Loucy (cell line): ENCODE measurements around the gene TRMU.

Experiments used
- H2AFZ ChIP-seq: fragments of 200-600 bp; sonication (generic); 2 replicates; pipeline ENCODE4 v1.6.0; 2016; ENCODE audit warnings: antibody characterized with exemption, mild to moderate bottlenecking, low read length, moderate library complexity
- H3F3A ChIP-seq: fragments of 200-600 bp; 2 replicates; pipeline ENCODE4 v1.6.0; 2016; ENCODE audit warnings: antibody characterized with exemption, low read depth, mild to moderate bottlenecking
- H3K27me3 ChIP-seq: fragments of 200-600 bp; sonication (generic); 2 replicates; pipeline ENCODE4 v1.6.1; 2014; ENCODE audit warnings: low read length, mild to moderate bottlenecking; ENCODE audit not compliant: insufficient read depth, poor library complexity, severe bottlenecking
- H3K36me3 ChIP-seq: fragments of 200-600 bp; sonication (generic); 2 replicates; pipeline ENCODE4 v1.6.1; 2016; ENCODE audit warnings: low read length; ENCODE audit not compliant: insufficient read depth
- H3K4me1 ChIP-seq: fragments of 200-600 bp; sonication (generic); 2 replicates; pipeline ENCODE4 v1.5.1; 2014; ENCODE audit warnings: low read length, mild to moderate bottlenecking; ENCODE audit not compliant: insufficient read depth, poor library complexity, severe bottlenecking
- H3K4me2 ChIP-seq: fragments of 200-600 bp; sonication (generic); 2 replicates; pipeline ENCODE4 v1.6.0; 2014; ENCODE audit warnings: antibody characterized with exemption, low read length, low read depth, mild to moderate bottlenecking; ENCODE audit not compliant: poor library complexity, severe bottlenecking
- H3K4me3 ChIP-seq: fragments of 200-600 bp; sonication (generic); 2 replicates; pipeline ENCODE4 v1.5.1; 2014; ENCODE audit warnings: low read length, mild to moderate bottlenecking, mixed read lengths; ENCODE audit not compliant: poor library complexity, severe bottlenecking
- H3K79me2 ChIP-seq: fragments of 200-600 bp; sonication (generic); 2 replicates; pipeline ENCODE4 v1.6.1; 2014; ENCODE audit warnings: low read length; ENCODE audit not compliant: insufficient read depth
- H3K9ac ChIP-seq: fragments of 200-600 bp; sonication (generic); 2 replicates; pipeline ENCODE4 v1.6.0; 2014; ENCODE audit warnings: mild to moderate bottlenecking, low read depth, low read length, moderate library complexity; ENCODE audit not compliant: poor library complexity, severe bottlenecking
- H3K9me2 ChIP-seq: fragments of 200-600 bp; sonication (generic); replicated peaks from 2 replicates; pipeline ENCODE4 v1.6.1; 2016; ENCODE audit warnings: low read depth, low read length, mixed read lengths
- H3K9me3 ChIP-seq: fragments of 200-600 bp; sonication (generic); 2 replicates; pipeline ENCODE4 v1.6.1; 2014; ENCODE audit warnings: mild to moderate bottlenecking, antibody characterized with exemption, low read length, low read depth; ENCODE audit not compliant: insufficient read depth
- H4K20me1 ChIP-seq: fragments of 200-600 bp; sonication (generic); 2 replicates; pipeline ENCODE4 v1.6.0; 2014; ENCODE audit warnings: antibody characterized with exemption, low read length, mild to moderate bottlenecking; ENCODE audit not compliant: insufficient read depth, poor library complexity, severe bottlenecking
- EZH2phosphoT487 ChIP-seq: fragments of 200-600 bp; IDR thresholded peaks from 2 replicates; pipeline ENCODE4 v1.6.1; 2018; ENCODE audit warnings: antibody characterized with exemption, mild to moderate bottlenecking, moderate library complexity, borderline replicate concordance
- TF ChIP-seq, protein P1 (sequence below): fragments of 200-600 bp; sonication (generic); conservative IDR thresholded peaks from 2 replicates; pipeline ENCODE4 v1.5.1; 2014; ENCODE audit warnings: mild to moderate bottlenecking, antibody characterized with exemption, low read length

Gene TRMU

DNA sequence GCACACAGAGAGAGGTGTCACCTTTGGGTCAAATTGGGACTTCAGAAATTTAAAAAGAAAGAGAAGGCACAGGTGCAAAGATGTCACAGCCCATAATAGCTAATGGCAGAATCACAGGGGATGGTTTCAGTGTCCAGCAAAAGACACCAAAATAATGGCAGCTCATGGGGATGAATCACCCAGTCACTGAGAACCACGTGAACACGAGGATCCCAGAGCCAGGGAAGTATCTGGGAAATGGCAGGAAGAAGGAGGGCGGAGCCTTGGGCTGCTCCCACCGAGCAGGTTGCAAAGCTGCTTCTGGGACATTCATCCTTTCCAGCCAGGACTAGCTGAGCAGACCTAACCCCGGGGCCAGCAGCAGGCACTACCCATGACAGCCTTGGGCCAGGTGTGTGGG is 45.6 kb downstream of the TRMU start:
- Histone ChIP-seq H3K4me1 (no peaks in the 10 kb centered on the region), H3K9me3 (no peaks in the 10 kb centered on the region), H3F3A (no peaks in the 10 kb centered on the region), H3K9me2 (no peaks in the 10 kb centered on the region), H3K27me3 (no peaks in the 10 kb centered on the region), H3K79me2 (no peaks in the 10 kb centered on the region), H3K9ac (no peak overlapping the region), H3K4me3 (no peak overlapping the region), H3K4me2 (no peak overlapping the region), H2AFZ (no peak overlapping the region), H3K36me3 (no peaks in the 10 kb centered on the region), H4K20me1 (no peaks in the 10 kb centered on the region)
- TF ChIP-seq, protein P1, sequence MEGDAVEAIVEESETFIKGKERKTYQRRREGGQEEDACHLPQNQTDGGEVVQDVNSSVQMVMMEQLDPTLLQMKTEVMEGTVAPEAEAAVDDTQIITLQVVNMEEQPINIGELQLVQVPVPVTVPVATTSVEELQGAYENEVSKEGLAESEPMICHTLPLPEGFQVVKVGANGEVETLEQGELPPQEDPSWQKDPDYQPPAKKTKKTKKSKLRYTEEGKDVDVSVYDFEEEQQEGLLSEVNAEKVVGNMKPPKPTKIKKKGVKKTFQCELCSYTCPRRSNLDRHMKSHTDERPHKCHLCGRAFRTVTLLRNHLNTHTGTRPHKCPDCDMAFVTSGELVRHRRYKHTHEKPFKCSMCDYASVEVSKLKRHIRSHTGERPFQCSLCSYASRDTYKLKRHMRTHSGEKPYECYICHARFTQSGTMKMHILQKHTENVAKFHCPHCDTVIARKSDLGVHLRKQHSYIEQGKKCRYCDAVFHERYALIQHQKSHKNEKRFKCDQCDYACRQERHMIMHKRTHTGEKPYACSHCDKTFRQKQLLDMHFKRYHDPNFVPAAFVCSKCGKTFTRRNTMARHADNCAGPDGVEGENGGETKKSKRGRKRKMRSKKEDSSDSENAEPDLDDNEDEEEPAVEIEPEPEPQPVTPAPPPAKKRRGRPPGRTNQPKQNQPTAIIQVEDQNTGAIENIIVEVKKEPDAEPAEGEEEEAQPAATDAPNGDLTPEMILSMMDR: no peak
- TF ChIP-seq EZH2phosphoT487: no peak

DNA sequence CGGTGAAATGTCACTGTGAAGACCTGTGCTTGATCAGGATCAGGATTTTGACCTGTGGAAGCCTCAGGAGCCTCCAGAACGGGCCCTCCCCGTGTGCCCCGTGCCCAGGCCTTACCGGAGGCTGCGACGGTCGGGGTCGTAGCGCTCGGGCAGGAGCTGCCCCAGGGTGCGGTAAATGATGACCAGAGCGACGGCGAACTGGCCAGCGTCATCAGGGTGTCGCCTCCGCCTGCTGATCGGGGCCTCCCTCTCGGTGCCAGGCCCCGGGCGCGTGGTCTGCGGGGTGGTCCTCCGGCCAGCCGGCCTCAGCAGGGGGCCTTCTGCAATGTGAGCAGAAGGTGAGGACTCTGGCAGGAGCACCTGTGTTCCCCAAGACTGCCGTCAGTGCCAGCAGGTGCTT is 46.2 kb downstream of the TRMU start:
- TF ChIP-seq EZH2phosphoT487: no peak
- TF ChIP-seq, protein P1: no peak
- no peak overlapping the region for H3K4me2 ChIP-seq

DNA sequence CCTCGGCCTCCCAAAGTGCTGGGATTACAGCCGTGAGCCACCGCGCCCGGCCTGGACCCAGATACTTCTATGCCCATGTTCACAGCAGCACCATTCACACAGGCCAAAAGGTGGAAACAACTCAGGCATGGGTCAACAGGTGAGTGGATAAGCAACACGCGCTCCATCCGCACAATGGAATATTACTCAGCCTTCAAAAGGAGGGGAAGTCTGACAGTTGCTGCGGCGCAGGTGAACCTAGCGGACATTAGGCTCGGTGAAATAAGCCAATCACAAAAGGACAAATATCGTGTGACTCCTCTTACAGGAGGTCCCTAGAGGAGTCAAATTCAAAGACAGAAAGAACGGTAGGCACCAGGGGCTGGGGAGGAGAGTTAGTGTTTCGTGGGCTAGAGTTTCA is 47.0 kb downstream of the TRMU start:
- no peaks in the 10 kb centered on the region for H3K9me2 ChIP-seq
- no peaks in the 10 kb centered on the region for H3K4me1 ChIP-seq
- no peak overlapping the region for H2AFZ ChIP-seq
- no peaks in the 10 kb centered on the region for H3K36me3 ChIP-seq
- no peaks in the 10 kb centered on the region for H4K20me1 ChIP-seq
- H3K27me3 ChIP-seq: no peaks in the 10 kb centered on the region
- no peak for TF ChIP-seq EZH2phosphoT487
- TF ChIP-seq, protein P1: no peak
- no peak overlapping the region for H3K4me3 ChIP-seq
- no peaks in the 10 kb centered on the region for H3K79me2 ChIP-seq
- no peaks in the 10 kb centered on the region for H3K9me3 ChIP-seq
- no peak overlapping the region for H3K4me2 ChIP-seq
- H3K9ac ChIP-seq: no peak overlapping the region
- H3F3A ChIP-seq: no peaks in the 10 kb centered on the region

More for the DNA sequence above, 46.2 kb downstream of the TRMU start:
- Histone ChIP-seq H4K20me1 (no peaks in the 10 kb centered on the region), H3K79me2 (no peaks in the 10 kb centered on the region), H3F3A (no peaks in the 10 kb centered on the region), H3K27me3 (no peaks in the 10 kb centered on the region), H3K4me1 (no peaks in the 10 kb centered on the region), H3K4me3 (no peak overlapping the region), H3K9me3 (no peaks in the 10 kb centered on the region), H2AFZ (no peak overlapping the region), H3K36me3 (no peaks in the 10 kb centered on the region), H3K9ac (no peak overlapping the region), H3K9me2 (no peaks in the 10 kb centered on the region)
